PC-3 (cell line): Measurements from ENCODE around the gene SYNGR4.

Source experiments
- CTCF ChIP-seq: fragments of 300-600 bp; sonication (generic); conservative IDR thresholded peaks from 2 replicates; pipeline ENCODE4 v1.5.1; 2017; ENCODE audit warnings: antibody characterized with exemption, low read depth, mild to moderate bottlenecking, low read length
- EZH2 ChIP-seq: fragments of 300-600 bp; sonication (generic); IDR thresholded peaks from one replicate; pipeline ENCODE4 v1.6.1; 2017; ENCODE audit warnings: antibody characterized with exemption, mild to moderate bottlenecking, low read length; ENCODE audit not compliant: unreplicated experiment

GRCh38 chr19:48338802-48339503 is 25.2 kb upstream of the SYNGR4 start:
- no peak for TF ChIP-seq CTCF
- no peak for TF ChIP-seq EZH2
